HEK293 (cell line): ENCODE results near the gene RWDD1.
A peak's percentile ranks its signal among the peaks of the same experiment; 100 is the strongest.

Experiments used
- FEZF1 ChIP-seq: fragments of 450-650 bp; formaldehyde crosslinking; IDR thresholded peaks from 2 replicates; pipeline ENCODE4 v1.5.1; 2016; ENCODE audit warnings: missing biosample characterization, missing genetic modification characterization
- GLIS2 ChIP-seq: fragments of 450-650 bp; formaldehyde crosslinking; IDR thresholded peaks from 2 replicates; pipeline ENCODE4 v1.5.1; 2016; ENCODE audit warnings: missing biosample characterization, missing genetic modification characterization
- HOXC10 ChIP-seq: sonication (generic); formaldehyde crosslinking; IDR thresholded peaks from 2 replicates; pipeline ENCODE4 v1.8.1; 2023; ENCODE audit warnings: mild to moderate bottlenecking, missing genetic modification reagents
- KLF16 ChIP-seq: fragments of 450-650 bp; formaldehyde crosslinking; IDR thresholded peaks from 2 replicates; pipeline ENCODE4 v1.5.1; 2017; ENCODE audit warnings: missing biosample characterization, missing genetic modification characterization
- KLF7 ChIP-seq: fragments of 450-650 bp; formaldehyde crosslinking; IDR thresholded peaks from 2 replicates; pipeline ENCODE4 v1.5.1; 2016; ENCODE audit warnings: missing biosample characterization, missing genetic modification characterization, borderline replicate concordance
- KLF8 ChIP-seq: fragments of 450-650 bp; formaldehyde crosslinking; IDR thresholded peaks from 2 replicates; pipeline ENCODE4 v1.5.1; 2016; ENCODE audit warnings: missing biosample characterization, missing genetic modification characterization
- PATZ1 ChIP-seq: fragments of 450-650 bp; formaldehyde crosslinking; IDR thresholded peaks from 2 replicates; pipeline ENCODE4 v1.5.1; 2016; ENCODE audit warnings: missing biosample characterization, missing genetic modification characterization
- SALL2 ChIP-seq: fragments of 450-650 bp; formaldehyde crosslinking; IDR thresholded peaks from 2 replicates; pipeline ENCODE4 v1.5.0; 2017; ENCODE audit warnings: missing biosample characterization, mild to moderate bottlenecking, missing genetic modification characterization, borderline replicate concordance
- SP7 ChIP-seq: fragments of 450-650 bp; formaldehyde crosslinking; IDR thresholded peaks from 2 replicates; pipeline ENCODE4 v1.5.1; 2016; ENCODE audit warnings: missing biosample characterization, missing genetic modification characterization
- WT1 ChIP-seq: fragments of 450-650 bp; formaldehyde crosslinking; IDR thresholded peaks from 2 replicates; pipeline ENCODE4 v1.5.1; 2016; ENCODE audit warnings: missing biosample characterization, missing genetic modification characterization
- ZBTB26 ChIP-seq: fragments of 450-650 bp; formaldehyde crosslinking; optimal IDR thresholded peaks from 2 replicates; pipeline ENCODE3; 2016; ENCODE audit warnings: missing biosample characterization, mild to moderate bottlenecking, missing genetic modification characterization
- ZBTB44 ChIP-seq: fragments of 450-650 bp; IDR thresholded peaks from 2 replicates; pipeline ENCODE4 v1.5.1; 2018; ENCODE audit warnings: missing biosample characterization, mild to moderate bottlenecking, missing genetic modification characterization
- ZBTB48 ChIP-seq: fragments of 450-650 bp; formaldehyde crosslinking; IDR thresholded peaks from 2 replicates; pipeline ENCODE4 v1.5.1; 2016; ENCODE audit warnings: missing biosample characterization, missing genetic modification characterization
- ZBTB8A ChIP-seq: fragments of 450-650 bp; formaldehyde crosslinking; IDR thresholded peaks from 2 replicates; pipeline ENCODE4 v1.5.1; 2016; ENCODE audit warnings: missing biosample characterization, missing genetic modification characterization
- ZFP3 ChIP-seq: fragments of 450-650 bp; formaldehyde crosslinking; IDR thresholded peaks from 2 replicates; pipeline ENCODE4 v1.5.1; 2016; ENCODE audit warnings: low read depth, missing biosample characterization, missing genetic modification characterization
- ZIC2 ChIP-seq: fragments of 450-650 bp; formaldehyde crosslinking; IDR thresholded peaks from 2 replicates; pipeline ENCODE4 v1.5.1; 2016; ENCODE audit warnings: missing biosample characterization, missing genetic modification characterization
- ZNF112 ChIP-seq: fragments of 450-650 bp; formaldehyde crosslinking; IDR thresholded peaks from 2 replicates; pipeline ENCODE4 v1.5.0; 2017; ENCODE audit warnings: missing biosample characterization, missing genetic modification characterization
- ZNF114 ChIP-seq: fragments of 450-650 bp; formaldehyde crosslinking; IDR thresholded peaks from 2 replicates; pipeline ENCODE4 v1.5.0; 2017; ENCODE audit warnings: missing biosample characterization, missing genetic modification characterization
- ZNF155 ChIP-seq: fragments of 450-650 bp; formaldehyde crosslinking; IDR thresholded peaks from 2 replicates; pipeline ENCODE4 v1.5.1; 2016; ENCODE audit warnings: missing biosample characterization, missing genetic modification characterization
- ZNF157 ChIP-seq: fragments of 450-650 bp; formaldehyde crosslinking; IDR thresholded peaks from 2 replicates; pipeline ENCODE4 v1.5.1; 2016; ENCODE audit warnings: missing biosample characterization, missing genetic modification characterization
- ZNF175 ChIP-seq: fragments of 450-650 bp; formaldehyde crosslinking; IDR thresholded peaks from 2 replicates; pipeline ENCODE4 v1.5.1; 2016; ENCODE audit warnings: missing biosample characterization, missing genetic modification characterization
- ZNF248 ChIP-seq: fragments of 450-650 bp; formaldehyde crosslinking; IDR thresholded peaks from 2 replicates; pipeline ENCODE4 v1.5.1; 2017; ENCODE audit warnings: missing biosample characterization, missing genetic modification characterization
- ZNF280C ChIP-seq: fragments of 450-650 bp; formaldehyde crosslinking; IDR thresholded peaks from 2 replicates; pipeline ENCODE4 v1.5.1; 2016; ENCODE audit warnings: missing biosample characterization, missing genetic modification characterization
- ZNF341 ChIP-seq: fragments of 450-650 bp; formaldehyde crosslinking; IDR thresholded peaks from 2 replicates; pipeline ENCODE4; 2016; ENCODE audit warnings: low read depth, missing biosample characterization, missing genetic modification characterization
- ZNF354C ChIP-seq: fragments of 450-650 bp; formaldehyde crosslinking; IDR thresholded peaks from 2 replicates; pipeline ENCODE4 v1.5.1; 2016; ENCODE audit warnings: missing biosample characterization, missing genetic modification characterization, low read depth, borderline replicate concordance
- ZNF366 ChIP-seq: fragments of 450-650 bp; formaldehyde crosslinking; conservative IDR thresholded peaks from 2 replicates; pipeline ENCODE4 v1.5.1; 2016; ENCODE audit warnings: missing biosample characterization, missing genetic modification characterization
- ZNF404 ChIP-seq: fragments of 450-650 bp; formaldehyde crosslinking; IDR thresholded peaks from 2 replicates; pipeline ENCODE4 v1.5.1; 2017; ENCODE audit warnings: missing biosample characterization, missing genetic modification characterization
- ZNF426 ChIP-seq: fragments of 450-650 bp; formaldehyde crosslinking; IDR thresholded peaks from 2 replicates; pipeline ENCODE4 v1.5.1; 2017; ENCODE audit warnings: missing biosample characterization, missing genetic modification characterization, mild to moderate bottlenecking, inconsistent platforms, moderate library complexity
- ZNF514 ChIP-seq: fragments of 450-650 bp; formaldehyde crosslinking; IDR thresholded peaks from 2 replicates; pipeline ENCODE4 v1.5.1; 2016; ENCODE audit warnings: missing biosample characterization, missing genetic modification characterization
- ZNF530 ChIP-seq: fragments of 450-650 bp; formaldehyde crosslinking; IDR thresholded peaks from 2 replicates; pipeline ENCODE4 v1.5.1; 2016; ENCODE audit warnings: low read depth, missing biosample characterization, missing genetic modification characterization
- ZNF561 ChIP-seq: fragments of 450-650 bp; IDR thresholded peaks from 2 replicates; pipeline ENCODE4 v1.5.1; 2018; ENCODE audit warnings: missing biosample characterization, missing genetic modification characterization, borderline replicate concordance
- ZNF626 ChIP-seq: fragments of 450-650 bp; sonication (Bioruptor Pico); formaldehyde crosslinking; IDR thresholded peaks from 2 replicates; pipeline ENCODE4 v1.5.1; 2018; ENCODE audit warnings: missing biosample characterization, missing genetic modification characterization, inconsistent platforms
- ZNF701 ChIP-seq: fragments of 450-650 bp; formaldehyde crosslinking; IDR thresholded peaks from 2 replicates; pipeline ENCODE4 v1.5.1; 2016; ENCODE audit warnings: missing biosample characterization, missing genetic modification characterization
- ZNF791 ChIP-seq: fragments of 450-650 bp; formaldehyde crosslinking; IDR thresholded peaks from 2 replicates; pipeline ENCODE4 v1.5.1; 2016; ENCODE audit warnings: missing biosample characterization, missing genetic modification characterization
- ZNF837 ChIP-seq: fragments of 450-650 bp; formaldehyde crosslinking; IDR thresholded peaks from 2 replicates; pipeline ENCODE4 v1.5.1; 2016; ENCODE audit warnings: missing biosample characterization, missing genetic modification characterization

RWDD1 gene

GRCh38 chr6:116615937-116616736 lies 44.8 kb downstream of the RWDD1 start, which contains the start of gene RSPH4A (continued):
- TF ChIP-seq FEZF1 (tag by site-specific recombination), result 0 out of 2 replicates have a peak, but pooled peaks have one; percentile 20
- no peak for TF ChIP-seq ZNF561 (tag by site-specific recombination)
- TF ChIP-seq ZNF114 (tag by site-specific recombination), result no peak
- TF ChIP-seq ZBTB26, result peak; percentile 23
- no peak for TF ChIP-seq ZNF155 (tag by site-specific recombination)
- TF ChIP-seq ZBTB48 (tag by site-specific recombination), result peak; percentile 98
- no peak for TF ChIP-seq ZNF514 (tag by site-specific recombination)
- TF ChIP-seq ZFP3 (tag by site-specific recombination), result no peak
- TF ChIP-seq ZNF701 (tag by site-specific recombination), result no peak
- TF ChIP-seq ZIC2 (tag by site-specific recombination), result no peak
- peak; percentile 99 for TF ChIP-seq ZNF366
- TF ChIP-seq ZNF280C (tag by site-specific recombination), result no peak
- peak; percentile 89 for TF ChIP-seq KLF16 (tag by site-specific recombination)
- TF ChIP-seq SALL2 (tag by site-specific recombination), result no peak
- no peak for TF ChIP-seq ZNF837
- TF ChIP-seq KLF7 (tag by site-specific recombination), result no peak
- TF ChIP-seq HOXC10 (CRISPR knock-in tag), result no peak
- TF ChIP-seq ZBTB44, result no peak
- TF ChIP-seq ZNF157 (tag by site-specific recombination), result 0 out of 2 replicates have a peak, but pooled peaks have one; percentile 49
- TF ChIP-seq ZNF341 (tag by site-specific recombination), result peak; percentile 68
- no peak; the same call in 1 of the 2 replicates for TF ChIP-seq KLF8 (tag by site-specific recombination)
- no peak for TF ChIP-seq ZNF791
- no peak for TF ChIP-seq ZNF404
- TF ChIP-seq ZNF354C (tag by site-specific recombination), result no peak
- TF ChIP-seq ZNF175 (tag by site-specific recombination), result no peak
- no peak for TF ChIP-seq ZNF626 (tag by site-specific recombination)
- TF ChIP-seq ZNF248, result no peak
- peak; percentile 76 for TF ChIP-seq SP7
- TF ChIP-seq WT1, result 0 out of 2 replicates have a peak, but pooled peaks have one; percentile 30
- TF ChIP-seq ZNF426, result no peak
- peak; percentile 42; the same call in 1 of the 2 replicates for TF ChIP-seq PATZ1
- no peak for TF ChIP-seq ZNF530
- TF ChIP-seq GLIS2 (tag by site-specific recombination), result peak; percentile 69; the same call in 1 of the 2 replicates
- TF ChIP-seq ZBTB8A, result peak; percentile 22; the same call in 1 of the 2 replicates
- TF ChIP-seq ZNF112 (tag by site-specific recombination), result no peak
